HG02870 (cell line): ENCODE measurements around the gene THRAP3.

ENCODE experiments used
- ATAC-seq: cut with Tn5 transposase; IDR thresholded peaks from one replicate; pipeline ENCODE4 v1.9.1; 2021; ENCODE audit warnings: mild to moderate bottlenecking, moderate library complexity; ENCODE audit not compliant: unreplicated experiment

The THRAP3 gene

GRCh38 chr1:36351227-36351977 lies 127.2 kb downstream of the THRAP3 start:
- no peak for ATAC-seq

- ATAC-seq = no peak
Observed at GRCh38 chr1:36352125-36352909, 128.1 kb downstream of the THRAP3 start.

GRCh38 chr1:36352910-36353878 lies 129.0 kb downstream of the THRAP3 start:
- no peak for ATAC-seq

- ATAC-seq = no peak
Observed at GRCh38 chr1:36354486-36354885, 130.2 kb downstream of the THRAP3 start.
